ENCODE results near the gene SCNN1A.

The SCNN1A gene

DNA sequence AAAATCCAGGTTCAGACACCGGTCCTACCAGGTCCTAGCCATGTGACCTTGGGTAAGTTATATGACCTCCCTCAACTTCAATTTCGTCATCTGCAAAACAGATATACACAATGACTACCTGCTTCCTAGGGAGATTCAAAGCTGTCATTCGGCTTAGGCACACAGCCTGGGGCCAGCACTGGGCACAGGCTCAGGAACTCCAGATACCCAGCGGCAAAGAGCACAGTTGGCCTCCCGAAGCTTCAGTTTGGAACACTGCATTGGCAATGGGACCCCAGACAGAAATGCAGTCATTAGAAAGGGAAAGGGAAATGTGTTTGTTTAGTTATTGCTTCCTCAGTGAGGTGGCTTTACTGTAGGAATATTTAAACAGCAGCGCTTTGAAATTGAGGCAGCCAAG, 53.5 kb downstream of the SCNN1A start:
- DNase-seq (ENCODE audit: low read depth in 4 of 4, low spot score in 1 of 4) = no peak

DNA sequence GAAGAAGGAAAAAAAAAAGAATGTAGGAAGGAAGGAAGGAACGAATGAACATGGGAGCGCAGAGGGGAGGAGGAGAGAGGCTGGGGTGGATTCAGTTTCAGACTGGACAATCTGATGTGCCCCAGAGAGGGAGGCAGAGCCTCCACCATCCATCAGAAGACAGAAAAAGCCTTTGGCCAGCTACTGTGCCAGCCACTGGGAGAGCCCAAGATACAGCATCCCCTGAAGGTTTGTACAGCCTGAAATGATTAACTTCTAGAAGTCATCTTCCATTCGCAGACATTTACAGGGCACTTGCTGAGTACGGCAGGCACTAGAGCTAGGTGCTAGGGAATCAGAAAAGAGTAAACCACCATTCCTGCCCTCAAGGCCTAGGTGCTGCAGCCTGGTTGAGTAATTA, 55.9 kb downstream of the SCNN1A start:
- DNase-seq (ENCODE audit: low read depth in 4 of 4, low spot score in 1 of 4) = no peak

DNA sequence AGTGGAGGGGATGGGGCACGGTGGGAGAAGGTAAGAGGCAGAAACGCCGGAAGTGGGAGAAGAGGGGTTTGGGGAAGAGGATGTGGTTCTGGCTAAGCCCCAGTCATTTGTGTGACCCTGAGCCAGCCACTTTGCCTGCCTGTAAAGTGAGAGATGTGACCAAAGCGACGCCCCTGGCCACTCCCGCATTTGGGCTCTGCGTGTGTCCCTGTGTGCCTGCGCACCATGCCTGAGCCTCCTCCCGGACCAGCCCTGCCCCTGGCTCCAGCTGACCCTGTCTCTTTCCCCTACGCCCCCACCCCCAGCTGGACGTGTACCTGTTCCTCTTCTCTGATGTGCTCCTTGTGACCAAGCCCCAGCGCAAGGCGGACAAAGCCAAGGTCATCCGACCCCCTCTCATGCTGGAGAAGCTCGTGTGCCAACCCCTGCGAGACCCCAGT, 56.9 kb downstream of the SCNN1A start:
- no peak for DNase-seq (ENCODE audit: low read depth in 4 of 4, low spot score in 1 of 4)

DNA sequence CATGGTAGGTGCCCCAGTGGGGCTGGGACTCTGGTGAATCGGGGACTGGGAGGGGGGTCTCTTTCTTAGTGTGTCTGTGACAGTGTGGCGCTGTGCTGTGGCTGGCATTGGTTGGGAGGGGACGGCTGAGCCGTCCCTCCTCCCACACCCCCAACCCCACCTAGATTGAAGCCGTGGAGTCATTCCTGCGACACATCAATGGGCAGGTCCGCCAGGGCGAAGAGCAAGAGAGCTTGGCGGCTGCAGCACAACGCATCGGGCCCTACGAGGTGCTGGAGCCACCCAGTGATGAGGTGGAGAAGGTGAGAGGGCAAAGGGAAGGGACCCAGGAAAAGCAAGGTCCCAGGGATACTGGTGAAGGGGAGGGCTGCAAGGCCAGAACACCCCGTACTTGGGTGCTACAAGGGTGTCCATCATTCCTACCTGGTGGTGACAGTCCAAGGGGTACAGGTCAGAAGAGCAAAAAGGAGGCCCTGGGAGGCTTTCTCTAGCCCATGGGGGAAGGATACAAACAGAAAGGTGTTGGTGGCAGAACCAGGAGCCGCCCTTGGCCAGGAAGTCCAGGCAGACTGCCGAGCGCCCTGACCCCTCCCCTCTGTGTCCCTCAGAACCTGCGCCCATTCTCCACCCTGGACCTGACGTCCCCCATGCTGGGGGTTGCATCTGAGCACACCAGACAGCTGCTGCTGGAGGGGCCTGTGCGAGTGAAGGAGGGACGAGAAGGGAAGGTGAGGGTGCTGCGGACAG, 57.5 kb downstream of the SCNN1A start:
- no peak for DNase-seq (ENCODE audit: low read depth in 4 of 4, low spot score in 1 of 4)

DNA sequence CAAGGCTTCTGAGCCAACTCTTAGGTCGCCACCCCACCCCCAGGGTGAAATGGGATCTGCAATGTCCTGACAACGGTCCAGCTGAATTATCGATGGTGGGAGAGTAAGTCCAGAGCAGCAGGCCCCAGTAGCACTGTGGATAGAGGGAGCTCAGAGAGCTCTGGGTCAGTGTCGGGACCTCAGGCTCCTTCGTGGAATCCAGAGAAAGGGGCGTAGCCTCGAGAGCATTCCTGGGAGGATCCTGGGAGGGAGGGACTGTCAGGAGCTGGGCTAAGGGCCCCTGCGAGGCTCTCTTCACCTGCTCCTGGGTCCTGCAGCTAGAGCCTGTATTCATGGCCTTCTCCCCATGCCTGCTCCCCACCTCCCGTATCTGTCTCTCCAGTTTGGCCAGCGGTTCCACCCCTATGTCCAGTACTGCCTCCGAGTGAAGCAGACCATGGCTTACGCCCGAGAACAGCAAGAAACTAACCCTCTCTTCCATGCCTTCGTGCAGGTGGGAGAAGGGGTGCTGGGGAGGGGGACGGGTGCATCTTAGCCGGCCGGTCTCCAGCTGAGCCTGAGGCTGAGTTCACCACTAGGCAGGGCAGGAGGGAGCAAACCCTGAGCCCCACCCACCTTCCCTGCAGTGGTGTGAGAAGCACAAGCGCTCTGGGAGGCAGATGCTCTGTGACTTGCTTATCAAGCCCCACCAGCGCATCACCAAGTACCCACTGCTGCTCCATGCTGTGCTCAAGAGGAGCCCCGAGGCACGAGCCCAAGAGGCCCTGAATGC, 58.3 kb downstream of the SCNN1A start:
- DNase-seq (ENCODE audit: low read depth in 4 of 4, low spot score in 1 of 4) = no peak

DNA sequence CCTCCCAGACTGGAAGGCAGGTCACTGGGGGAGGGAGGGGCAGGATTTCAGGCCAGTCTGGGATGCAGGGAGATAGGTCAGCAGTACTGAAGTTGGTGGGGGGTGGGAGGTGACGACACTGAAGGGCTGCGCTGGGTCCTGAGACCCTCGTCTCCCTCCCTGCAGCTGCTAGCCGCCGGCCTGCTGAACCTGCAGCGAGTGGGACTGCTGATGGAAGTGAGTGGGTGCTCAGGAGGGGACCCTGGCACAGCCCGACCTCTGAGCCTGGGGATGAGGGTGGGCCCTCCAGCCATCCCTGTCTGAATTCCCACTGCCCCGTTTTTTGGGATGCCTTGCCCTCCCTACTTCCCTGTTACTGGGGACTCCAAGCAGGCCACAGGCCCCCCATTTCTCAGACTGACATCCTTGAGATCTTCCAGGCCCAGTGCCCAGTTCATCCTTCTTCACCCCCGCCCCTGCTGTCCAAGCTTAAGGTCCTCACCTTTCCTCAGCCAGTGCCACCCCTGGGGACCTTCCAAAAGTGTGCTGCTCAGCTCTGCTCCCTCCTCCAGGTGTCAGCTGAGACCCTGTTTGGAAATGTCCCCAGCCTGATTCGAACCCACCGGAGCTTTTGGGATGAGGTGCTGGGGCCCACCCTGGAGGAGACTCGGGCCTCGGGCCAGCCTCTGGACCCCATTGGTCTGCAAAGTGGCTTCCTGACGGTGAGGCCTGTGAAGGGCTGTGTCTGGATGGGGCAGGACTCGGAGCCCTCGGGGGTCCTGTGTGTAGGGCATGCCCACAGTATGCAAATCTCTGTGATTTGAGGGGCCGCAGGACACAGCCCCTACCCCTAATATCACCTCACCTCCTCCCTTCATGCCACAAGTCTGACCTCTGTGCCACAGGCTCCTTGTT, 59.4 kb downstream of the SCNN1A start:
- no peak for DNase-seq (ENCODE audit: low read depth in 4 of 4, low spot score in 1 of 4)

DNA sequence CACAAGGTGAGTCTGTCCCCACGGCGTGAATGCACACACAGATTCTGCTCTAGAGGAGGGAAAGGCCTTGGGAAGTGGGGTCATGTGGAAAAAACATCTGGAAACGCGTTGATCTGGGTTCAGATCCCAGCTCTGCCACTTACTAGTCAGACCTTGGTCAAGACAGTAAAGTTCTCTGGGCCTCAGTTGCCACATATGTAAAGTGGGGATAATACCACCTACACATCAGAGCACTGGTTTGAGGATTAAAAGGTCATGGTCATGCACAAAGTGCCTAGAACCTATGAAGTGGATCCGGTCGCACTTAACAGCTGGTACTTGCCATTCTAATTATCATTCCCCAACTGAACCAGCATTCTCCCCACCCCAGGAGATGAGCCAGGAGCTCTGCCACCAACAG, 60.2 kb downstream of the SCNN1A start:
- DNase-seq (ENCODE audit: low read depth in 4 of 4, low spot score in 1 of 4) = no peak

DNA sequence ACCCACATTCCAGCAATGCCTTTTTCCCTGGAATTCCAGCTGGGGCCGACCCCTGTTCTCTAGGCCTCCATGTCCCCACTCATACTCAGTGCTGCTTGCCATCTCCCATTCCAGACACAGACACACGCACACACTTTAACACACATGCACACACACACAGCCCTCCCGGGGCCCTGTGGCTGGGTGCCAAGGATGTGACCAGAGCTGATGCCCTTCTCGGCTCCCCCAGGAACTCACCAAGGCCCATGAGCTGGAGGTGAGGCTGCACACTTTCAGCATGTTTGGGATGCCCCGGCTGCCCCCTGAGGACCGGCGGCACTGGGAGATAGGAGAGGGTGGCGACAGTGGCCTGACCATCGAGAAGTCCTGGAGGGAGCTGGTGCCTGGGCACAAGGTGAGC, 60.6 kb downstream of the SCNN1A start:
- no peak for DNase-seq (ENCODE audit: low read depth in 4 of 4, low spot score in 1 of 4)

DNA sequence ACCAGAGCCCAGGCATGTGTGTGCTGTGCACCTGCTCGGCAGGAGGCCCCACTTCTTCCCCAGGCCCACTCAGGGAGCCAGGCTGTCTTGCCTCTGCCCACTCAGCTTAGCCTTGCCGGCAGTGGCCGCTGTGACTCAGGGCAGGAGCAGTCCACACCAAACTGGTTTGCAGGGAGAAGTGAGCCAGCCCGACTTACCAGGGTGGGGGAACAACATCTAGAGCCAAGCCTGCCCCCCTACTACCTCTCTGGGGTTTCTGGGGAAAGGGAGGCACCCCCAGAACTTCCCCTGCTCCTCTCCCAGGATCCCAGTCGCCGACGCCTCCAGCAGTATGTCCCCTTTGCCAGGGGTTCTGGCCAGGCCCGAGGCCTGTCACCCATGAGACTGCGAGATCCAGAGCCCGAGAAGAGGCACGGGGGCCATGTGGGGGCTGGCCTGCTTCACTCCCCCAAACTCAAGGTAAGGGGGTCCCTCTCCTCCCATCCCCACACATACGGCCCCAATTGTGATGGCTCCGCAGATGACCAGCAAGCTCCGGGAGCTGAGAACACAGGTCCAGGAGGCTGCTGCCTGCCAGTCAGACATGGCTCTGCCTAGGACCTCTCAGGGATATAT, 61.9 kb downstream of the SCNN1A start:
- DNase-seq (ENCODE audit: low read depth in 4 of 4, low spot score in 1 of 4) = no peak

DNA sequence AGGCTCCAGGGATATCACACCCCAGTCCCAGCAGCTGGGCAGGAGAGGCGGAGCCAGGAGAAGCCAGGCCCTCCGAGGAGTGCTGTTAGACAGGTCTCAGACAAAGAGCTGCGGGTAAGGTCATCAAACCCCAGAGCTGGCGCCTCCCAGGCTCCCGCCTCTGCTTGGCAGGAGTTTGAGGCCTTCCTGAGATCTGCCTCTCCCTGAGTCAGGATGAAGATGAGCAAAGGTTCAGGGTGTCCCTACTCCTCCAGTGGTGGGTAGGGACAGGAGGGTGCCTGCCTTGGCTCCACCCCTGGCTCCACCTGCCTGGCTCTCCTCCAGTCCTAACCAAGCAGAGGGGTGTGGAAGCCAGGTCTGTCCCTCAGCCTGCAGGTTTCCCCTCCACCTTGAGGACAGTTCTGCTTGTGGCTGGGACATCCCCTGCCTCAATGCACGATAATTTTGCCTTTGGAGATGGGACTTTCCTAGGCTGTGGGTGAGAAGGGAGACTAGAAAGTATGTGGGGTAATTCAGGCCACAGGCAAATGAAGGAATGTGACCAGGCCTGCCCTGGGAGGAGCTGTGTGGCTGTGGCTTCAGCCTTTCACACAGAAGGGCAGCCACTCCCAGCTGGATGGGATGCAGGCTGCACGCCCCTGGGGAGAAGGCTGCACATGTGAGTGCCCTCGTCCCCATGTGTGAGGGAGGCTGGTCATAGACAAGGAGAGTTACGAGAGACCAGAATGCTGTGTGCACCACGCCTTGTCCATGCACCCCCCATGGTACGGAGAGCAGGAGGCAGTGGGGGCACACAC, 62.6 kb downstream of the SCNN1A start:
- DNase-seq (ENCODE audit: low read depth in 4 of 4, low spot score in 1 of 4) = no peak

DNA sequence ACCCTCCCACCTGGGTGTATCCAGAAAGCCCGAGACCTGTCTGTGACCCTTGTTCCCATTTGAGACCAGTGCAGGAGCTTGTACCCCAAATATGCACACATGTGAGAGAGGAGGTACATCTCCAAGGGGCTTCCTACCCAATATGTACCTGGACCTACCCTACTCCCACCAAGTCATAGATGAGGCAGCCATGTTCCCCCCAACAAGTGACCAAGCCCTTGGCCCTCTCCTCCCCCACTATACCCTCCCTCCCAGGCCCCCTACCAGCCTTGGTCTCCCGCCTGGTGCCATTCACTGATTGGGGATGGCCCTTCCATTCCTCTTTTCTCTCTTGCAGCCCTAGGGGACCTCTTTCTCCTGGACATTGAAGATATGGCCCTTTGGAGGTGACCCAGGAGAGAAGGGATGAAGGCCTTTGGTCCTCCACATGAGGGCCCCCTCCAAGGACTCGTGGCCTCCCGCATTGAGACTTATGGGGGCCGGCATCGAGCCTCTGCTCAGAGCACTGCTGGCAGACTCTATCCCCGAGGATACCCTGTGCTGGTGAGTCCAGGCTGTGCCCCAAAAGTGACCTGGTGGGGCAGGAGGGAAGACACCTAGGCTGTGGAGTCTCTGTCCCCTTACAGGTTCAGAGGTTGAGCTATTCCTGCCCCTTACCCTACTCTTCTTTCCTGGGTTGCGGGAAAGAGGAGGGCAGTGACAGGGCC, 63.4 kb downstream of the SCNN1A start:
- no peak for DNase-seq (ENCODE audit: low read depth in 4 of 4, low spot score in 1 of 4)

DNA sequence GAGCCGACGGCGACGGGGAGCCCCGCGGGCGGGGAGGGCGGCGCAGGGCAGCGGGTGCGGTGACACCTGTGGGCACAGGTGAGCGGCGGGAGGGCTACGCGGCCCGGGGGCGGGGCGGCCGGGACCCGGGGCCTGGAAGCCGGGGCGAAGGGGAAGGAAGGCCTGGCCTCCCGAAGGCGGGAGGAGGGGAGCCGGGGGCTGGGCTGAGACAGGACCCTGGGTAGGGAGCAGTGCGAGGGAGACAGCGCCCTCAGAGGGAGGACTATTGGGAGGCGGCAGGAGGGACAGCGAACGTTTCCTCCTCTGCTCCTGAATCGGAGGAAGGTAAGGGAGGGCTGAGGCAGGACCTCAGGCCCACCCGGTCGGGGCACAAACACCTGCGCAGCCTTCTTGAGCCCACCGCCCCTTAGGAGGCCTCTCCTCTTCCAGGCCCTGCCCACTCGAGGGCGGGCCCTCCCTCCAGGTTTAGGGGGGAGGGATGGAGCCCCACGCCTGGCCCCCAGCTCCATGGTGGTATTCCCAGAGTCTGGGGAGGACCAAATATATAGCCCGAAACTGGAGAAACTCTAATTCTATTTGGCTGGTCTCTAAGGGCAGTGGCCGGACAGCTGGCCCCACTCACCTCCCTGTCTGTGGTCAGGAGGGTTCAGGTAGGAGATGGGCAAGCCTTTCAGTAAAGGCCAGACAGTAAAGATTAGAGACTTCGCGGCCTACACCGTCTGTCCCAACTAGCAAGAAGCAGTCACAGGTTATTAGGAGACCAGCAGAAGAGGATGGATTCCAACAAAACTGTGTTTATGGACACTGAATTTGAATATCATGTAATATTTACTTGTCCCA, 64.4 kb downstream of the SCNN1A start:
- DNase-seq (ENCODE audit: low read depth in 4 of 4, low spot score in 1 of 4) = no peak

DNA sequence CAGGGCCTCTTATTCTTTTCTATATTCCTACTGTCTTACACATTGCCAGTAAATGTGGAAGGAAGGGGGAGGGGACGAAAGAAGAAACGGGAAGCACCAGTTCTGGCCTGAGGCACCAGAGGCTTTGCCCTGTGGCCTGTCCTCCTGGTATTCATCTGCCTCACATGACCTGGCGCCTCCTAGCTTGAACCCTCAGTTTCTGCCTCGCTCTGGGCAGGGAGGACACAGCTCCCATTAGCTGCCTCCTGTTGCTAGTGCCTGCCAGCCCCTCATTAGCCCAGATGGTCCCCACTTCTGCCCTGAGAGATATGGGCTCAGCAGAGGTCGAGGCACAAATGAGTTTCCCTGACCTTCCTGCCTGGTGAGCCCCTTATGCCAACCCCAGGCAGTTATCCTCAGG, 67.8 kb downstream of the SCNN1A start:
- no peak for DNase-seq (ENCODE audit: low read depth in 4 of 4, low spot score in 1 of 4)

DNA sequence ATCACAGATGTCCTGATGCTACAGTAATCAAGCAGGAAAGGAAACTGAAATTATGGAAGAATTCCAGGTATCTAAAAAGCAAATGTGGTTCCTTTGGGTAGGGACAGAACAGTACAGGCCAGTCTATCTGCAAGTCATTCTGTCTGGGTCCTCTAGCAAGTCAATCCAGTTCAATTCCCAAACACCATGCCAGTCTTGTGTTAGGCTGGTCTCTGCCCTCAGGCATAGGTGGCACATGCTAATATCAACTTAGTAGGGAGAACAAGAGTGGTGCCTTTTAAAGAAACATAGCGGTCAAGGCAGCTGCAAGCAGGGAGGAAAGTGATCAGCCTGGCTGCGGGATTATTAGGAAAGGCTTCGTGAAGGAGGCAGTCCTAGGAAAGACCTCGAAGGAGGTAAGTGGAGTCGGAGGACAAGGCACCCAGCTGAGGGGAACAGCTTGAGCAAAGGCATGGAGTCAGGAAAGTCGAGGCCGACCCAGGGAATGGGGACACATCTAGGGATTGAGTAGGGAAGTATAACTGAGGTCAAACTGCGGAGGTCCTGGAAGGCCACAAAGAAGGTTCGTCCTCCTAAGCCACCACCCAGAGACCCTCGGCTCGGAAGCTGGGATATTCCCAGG, 68.7 kb downstream of the SCNN1A start:
- no peak for DNase-seq (ENCODE audit: low read depth in 4 of 4, low spot score in 1 of 4)

DNA sequence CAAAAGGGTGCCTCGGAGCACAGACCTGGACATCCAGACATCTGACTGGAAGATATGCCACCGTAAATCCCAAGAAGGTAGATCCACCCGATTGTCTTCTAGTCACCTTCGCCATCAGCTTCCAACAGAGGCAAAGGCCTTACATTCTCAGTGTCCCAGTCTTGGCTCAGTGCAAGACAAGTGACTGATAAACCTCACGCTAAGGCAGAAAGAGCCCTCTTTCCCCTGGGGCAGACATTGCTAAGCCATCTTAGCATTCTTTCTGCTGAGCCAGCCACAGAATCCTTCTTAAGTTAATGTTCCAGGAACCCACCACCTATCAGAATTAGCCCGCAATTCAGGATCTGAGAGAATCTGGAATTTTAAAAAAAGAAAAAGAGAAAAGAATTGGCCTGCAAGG, 69.2 kb downstream of the SCNN1A start:
- DNase-seq (ENCODE audit: low read depth in 4 of 4, low spot score in 1 of 4) = no peak

DNA sequence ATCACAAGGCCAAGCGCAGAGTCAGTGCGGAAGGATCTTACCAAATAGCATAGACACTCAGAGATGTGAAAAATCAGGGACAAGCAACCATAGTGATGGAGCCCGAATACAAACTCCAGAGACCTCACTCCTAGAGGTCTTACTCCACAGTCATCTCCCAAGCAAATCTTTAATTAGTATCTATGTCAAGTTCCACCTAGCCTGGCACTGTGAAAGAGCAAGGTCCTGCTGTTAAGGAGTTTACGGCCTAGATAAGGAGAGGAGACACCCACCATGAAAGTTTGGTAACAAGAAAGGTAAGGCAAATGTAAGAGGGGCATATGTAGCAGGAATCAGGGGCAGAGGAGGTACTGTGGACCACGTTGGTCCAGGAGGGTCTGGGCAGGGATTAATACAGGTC, 72.3 kb downstream of the SCNN1A start:
- no peak for DNase-seq (ENCODE audit: low read depth in 4 of 4, low spot score in 1 of 4)

DNA sequence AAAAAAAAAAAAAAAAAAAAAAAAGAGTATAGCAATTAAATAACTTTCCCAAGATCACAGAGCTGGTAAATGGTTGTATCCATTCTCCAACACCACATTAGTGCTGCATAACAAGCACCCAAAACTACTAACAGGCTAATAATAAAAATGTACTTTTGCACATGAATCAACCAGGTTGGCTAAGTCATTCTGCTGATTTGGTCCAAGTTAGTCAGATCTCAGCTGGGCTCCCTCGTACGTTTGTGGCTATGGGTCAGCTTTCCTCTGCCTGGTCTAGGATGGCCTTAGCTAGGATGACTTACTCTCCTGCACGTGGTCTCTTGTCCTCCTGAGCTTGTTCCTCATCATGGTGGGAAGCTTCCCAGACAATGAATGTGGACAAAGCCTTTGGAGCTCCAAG, 72.7 kb downstream of the SCNN1A start:
- no peak for DNase-seq (ENCODE audit: low read depth in 4 of 4, low spot score in 1 of 4)

DNA sequence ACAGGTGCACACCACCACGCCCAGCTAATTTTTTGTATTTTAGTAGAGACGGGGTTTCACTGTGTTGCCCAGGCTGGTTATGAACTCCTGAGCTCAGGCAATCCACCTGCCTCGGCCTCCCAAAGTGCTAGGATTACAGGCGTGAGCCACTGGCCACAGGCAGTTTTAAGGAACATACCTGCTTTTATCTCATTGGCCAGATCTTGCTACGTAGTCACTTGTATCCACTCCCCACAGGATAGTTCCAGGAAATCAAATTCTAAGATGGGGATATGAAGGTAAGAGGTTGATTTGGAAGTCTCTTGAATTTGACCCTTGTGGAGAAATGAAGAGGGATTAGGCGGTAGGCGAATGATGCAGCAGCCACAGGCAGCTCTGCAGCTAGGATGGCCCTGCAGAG, 73.6 kb downstream of the SCNN1A start:
- no peak for DNase-seq (ENCODE audit: low read depth in 4 of 4, low spot score in 1 of 4)

DNA sequence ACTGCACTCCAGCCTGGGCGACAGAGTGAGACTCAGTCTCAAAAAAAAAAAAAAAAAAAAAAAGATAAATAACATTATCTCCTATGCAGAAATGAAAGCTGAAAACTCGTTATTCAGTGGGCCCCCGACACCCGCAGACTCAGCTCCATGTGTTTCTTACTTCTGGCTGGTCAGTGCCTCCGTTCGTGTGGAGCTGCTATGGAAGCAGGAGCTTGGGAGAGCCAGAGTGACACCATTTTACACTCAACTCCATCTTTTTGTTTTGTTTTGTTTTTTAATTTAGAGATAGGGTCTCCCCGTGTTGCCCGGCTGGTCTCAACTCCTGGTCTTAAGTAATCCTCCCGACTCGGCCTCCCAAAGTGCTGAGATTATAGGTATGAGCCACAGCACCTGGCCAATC, 78.2 kb downstream of the SCNN1A start:
- DNase-seq (ENCODE audit: low read depth in 4 of 4, low spot score in 1 of 4) = no peak

Measured in stimulated activated CD4-positive, alpha-beta T cell treated with anti-CD3 and anti-CD28 coated beads, Interleukin-1b, Interleukin-23, amount 100 ng/mL, for 24 hours (primary cell).